ENCODE measurements around the gene GPR12. TPM values are rescaled to one million over a fixed set of nuclear protein-coding genes. Genes with fewer than 3 reads are reported as not detected.
A peak's percentile ranks its signal among the peaks of the same experiment; 100 is the strongest.

Gene GPR12, protein sequence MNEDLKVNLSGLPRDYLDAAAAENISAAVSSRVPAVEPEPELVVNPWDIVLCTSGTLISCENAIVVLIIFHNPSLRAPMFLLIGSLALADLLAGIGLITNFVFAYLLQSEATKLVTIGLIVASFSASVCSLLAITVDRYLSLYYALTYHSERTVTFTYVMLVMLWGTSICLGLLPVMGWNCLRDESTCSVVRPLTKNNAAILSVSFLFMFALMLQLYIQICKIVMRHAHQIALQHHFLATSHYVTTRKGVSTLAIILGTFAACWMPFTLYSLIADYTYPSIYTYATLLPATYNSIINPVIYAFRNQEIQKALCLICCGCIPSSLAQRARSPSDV
- total RNA-seq (not detected), polyA plus RNA-seq (not detected), total RNA-seq (not detected)

DNA sequence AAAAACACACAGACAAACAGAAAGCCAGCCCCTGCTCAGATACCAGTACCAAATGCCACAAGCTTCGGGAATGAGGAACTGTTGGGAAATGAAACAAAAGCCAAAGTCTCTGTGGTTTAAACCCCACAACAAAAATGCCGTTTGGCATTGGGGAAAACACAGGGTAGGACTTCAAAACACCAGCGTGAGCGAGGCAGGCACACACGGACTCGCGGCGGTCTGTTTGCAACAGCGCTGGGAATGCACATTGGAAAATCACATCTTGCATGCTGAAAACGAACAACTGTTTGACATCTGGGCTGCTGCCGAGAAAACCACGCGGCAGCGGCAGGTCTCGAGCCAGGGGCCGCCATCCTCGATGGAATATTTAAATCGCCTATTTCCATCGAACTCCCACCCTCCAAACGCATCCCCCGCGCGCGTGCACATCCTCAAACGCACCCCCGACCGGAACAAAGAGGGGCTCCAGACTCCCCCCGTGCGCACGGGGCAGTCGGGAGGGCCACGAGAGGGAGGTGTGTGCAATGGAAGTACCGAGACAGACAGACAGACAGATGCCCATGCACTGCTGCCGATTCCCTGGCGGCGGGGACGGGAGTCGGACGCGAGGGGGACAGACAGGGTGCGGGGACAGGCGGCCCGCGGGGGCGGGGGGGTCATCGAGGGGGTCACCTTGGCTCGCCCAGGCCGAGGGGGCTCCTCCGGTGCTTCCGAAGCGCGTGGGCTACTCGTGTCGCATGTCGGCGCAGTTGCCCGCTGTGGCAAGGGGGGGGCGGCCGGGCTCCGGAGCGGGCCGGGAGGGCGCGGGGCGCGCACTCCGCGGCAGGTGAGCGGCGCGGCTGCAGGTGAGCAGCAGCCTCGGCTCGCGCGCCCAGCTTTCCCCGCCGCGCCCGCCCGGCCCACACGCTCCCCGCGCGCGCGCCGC, at the start of gene GPR12:
Gene GPR12, minus strand, starts transcription at position 880 of the 925 bp plus-strand sequence. CDS start 959 bp downstream, outside the sequence.
- CTCF ChIA-PET, result interaction anchor here (0.7 kb wide), 1 partner anchor 577 kb away, joined by 3 read pairs; no protein-coding TSS in a partner anchor
- Mint-ChIP-seq H3K4me1 (peaks cover 0 to 28% (median 14%) of the 10 kb centered on the region in 7 donors), H3K9me3 (peaks cover 0 to 3% (median 0%) of the 10 kb centered on the region in 11 donors), H3K36me3 (peaks cover 0 to 14% (median 0%) of the 10 kb centered on the region in 5 donors), H3K27me3 (peaks cover 58 to 80% (median 68%) of the 10 kb centered on the region in 5 donors), H3K4me3 (peak within 1 kb of the TSS; percentile 14 to 86 (median 71)), H3K27ac (no peak within 1 kb of the TSS)
- H3K9me3 ChIP-seq (ENCODE audit: control insufficient read depth in 2 of 3, low read length in 3 of 3), result no peaks in the 10 kb centered on the region
- no peak within 1 kb of the TSS for H3K4me3 ChIP-seq (ENCODE audit: low read length)
- no peaks in the 10 kb centered on the region for H3K36me3 ChIP-seq (ENCODE audit: control insufficient read depth in 2 of 3, insufficient read depth in 3 of 3, low read length in 3 of 3)
- intact Hi-C loops (cut with micrococcal nuclease), result no loop called here
- H3K4me1 ChIP-seq (ENCODE audit: control insufficient read depth in 2 of 2, insufficient read depth in 2 of 2, low read length in 2 of 2), result no peaks in the 10 kb centered on the region
- POLR2A ChIA-PET, result no interaction called here
- DNase-seq, result no peak
- ATAC-seq, result peak; percentile 3
- no peak within 1 kb of the TSS for H3K27ac ChIP-seq (ENCODE audit: low read depth, low read length)
- H3K27me3 ChIP-seq (ENCODE audit: control insufficient read depth in 2 of 2, insufficient read depth in 2 of 2, low read length in 2 of 2), result peaks cover 4% of the 10 kb centered on the region in 2 donors

DNA sequence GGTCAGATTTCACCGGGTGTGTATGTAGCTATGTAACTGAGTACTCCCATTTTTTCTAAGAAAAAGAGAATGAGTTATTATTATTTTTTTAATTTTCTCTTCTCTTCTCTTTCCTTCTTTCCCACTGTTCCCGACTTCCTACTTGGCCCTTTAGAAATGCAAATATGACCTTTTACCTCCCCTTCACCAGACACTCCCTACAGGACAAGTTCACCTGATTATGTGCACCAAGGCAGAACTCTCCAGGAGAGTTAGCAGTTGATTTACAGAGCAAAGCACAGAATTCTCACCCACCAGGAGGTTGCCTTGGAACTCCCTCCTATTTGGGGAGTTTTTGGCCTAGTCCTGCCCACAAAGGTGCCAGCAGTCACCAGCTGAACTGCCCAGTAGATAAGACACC, 49.5 kb upstream of the GPR12 start:
- intact Hi-C loops (cut with micrococcal nuclease), result no loop called here
- Histone ChIP-seq H3K4me1 (ENCODE audit: control insufficient read depth in 2 of 2, insufficient read depth in 2 of 2, low read length in 2 of 2) (no peaks in the 10 kb centered on the region), H3K27me3 (ENCODE audit: control insufficient read depth in 2 of 2, insufficient read depth in 2 of 2, low read length in 2 of 2) (no peaks in the 10 kb centered on the region), H3K27ac (ENCODE audit: low read depth, low read length) (no peak overlapping the region), H3K36me3 (ENCODE audit: control insufficient read depth in 2 of 3, insufficient read depth in 3 of 3, low read length in 3 of 3) (no peaks in the 10 kb centered on the region), H3K4me3 (ENCODE audit: low read length) (no peak overlapping the region), H3K9me3 (ENCODE audit: control insufficient read depth in 2 of 3, low read length in 3 of 3) (no peaks in the 10 kb centered on the region)
- DNase-seq (no peak), ATAC-seq (no peak)
- Mint-ChIP-seq H3K9me3 (peaks cover 0 to 19% (median 4%) of the 10 kb centered on the region in 11 donors), H3K4me3 (no peak overlapping the region), H3K36me3 (peaks cover 0 to 7% (median 0%) of the 10 kb centered on the region in 5 donors), H3K27me3 (peaks cover 21 to 43% (median 36%) of the 10 kb centered on the region in 5 donors), H3K27ac (no peak overlapping the region), H3K4me1 (no peaks in the 10 kb centered on the region)
- ChIA-PET POLR2A (no interaction called here), CTCF (no interaction called here)

DNA sequence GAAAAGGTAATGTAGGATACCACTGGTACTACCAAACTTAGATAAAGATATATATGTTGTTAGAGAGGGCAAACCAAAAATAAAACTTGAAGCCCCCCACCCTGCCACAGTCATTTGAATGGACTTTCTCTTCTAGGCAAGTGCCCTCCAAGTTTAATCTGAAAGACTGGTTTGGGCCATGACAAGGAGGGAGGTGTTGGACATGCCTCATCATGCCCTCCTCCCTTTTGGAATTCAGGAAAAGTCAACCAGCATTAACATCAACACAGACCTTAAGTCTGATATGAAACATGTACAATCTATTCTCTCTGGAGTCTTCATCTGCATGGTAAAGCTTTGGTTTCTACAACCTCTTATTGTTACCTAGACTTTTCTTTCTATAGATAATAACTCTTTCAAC, 46.3 kb upstream of the GPR12 start:
- H3K9me3 ChIP-seq (ENCODE audit: control insufficient read depth in 2 of 3, low read length in 3 of 3), result peaks cover 0 to 4% (median 0%) of the 10 kb centered on the region in 3 experiments
- POLR2A ChIA-PET, result no interaction called here
- Mint-ChIP-seq H3K27ac (no peak overlapping the region), H3K4me1 (no peaks in the 10 kb centered on the region), H3K36me3 (peaks cover 0 to 10% (median 0%) of the 10 kb centered on the region in 5 donors), H3K9me3 (peaks cover 0 to 33% (median 11%) of the 10 kb centered on the region in 11 donors), H3K27me3 (peaks cover 16 to 60% (median 44%) of the 10 kb centered on the region in 5 donors), H3K4me3 (no peak overlapping the region)
- no peaks in the 10 kb centered on the region for H3K27me3 ChIP-seq (ENCODE audit: control insufficient read depth in 2 of 2, insufficient read depth in 2 of 2, low read length in 2 of 2)
- H3K4me1 ChIP-seq (ENCODE audit: control insufficient read depth in 2 of 2, insufficient read depth in 2 of 2, low read length in 2 of 2), result no peaks in the 10 kb centered on the region
- no peaks in the 10 kb centered on the region for H3K36me3 ChIP-seq (ENCODE audit: control insufficient read depth in 2 of 3, insufficient read depth in 3 of 3, low read length in 3 of 3)
- ATAC-seq (no peak), DNase-seq (no peak)
- no peak overlapping the region for H3K4me3 ChIP-seq (ENCODE audit: low read length)
- intact Hi-C loops (cut with micrococcal nuclease), result no loop called here
- CTCF ChIA-PET, result no interaction called here
- no peak overlapping the region for H3K27ac ChIP-seq (ENCODE audit: low read depth, low read length)

DNA sequence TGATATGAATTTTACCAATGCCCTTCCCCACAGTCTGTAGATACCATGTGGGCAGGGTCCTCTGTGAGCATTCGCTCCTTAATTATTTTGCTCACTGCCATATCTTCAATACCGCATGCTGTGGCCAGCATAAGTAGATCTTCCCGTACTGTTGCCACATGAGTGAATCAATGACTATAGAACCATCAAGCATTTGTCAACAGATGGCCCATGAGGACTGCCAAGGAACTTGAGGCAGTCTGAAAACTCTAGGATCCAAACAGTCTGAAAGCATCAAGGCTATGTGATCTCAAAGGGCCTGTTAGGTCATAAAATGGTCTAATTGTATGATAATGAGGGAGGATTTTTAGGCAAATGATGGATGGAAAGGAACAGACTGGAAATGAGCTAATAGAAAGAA, 27.4 kb upstream of the GPR12 start:
- H3K9me3 ChIP-seq (ENCODE audit: control insufficient read depth in 2 of 3, low read length in 3 of 3), result no peaks in the 10 kb centered on the region
- no peaks in the 10 kb centered on the region for H3K36me3 Mint-ChIP-seq
- CTCF ChIA-PET, result no interaction called here
- DNase-seq, result no peak
- H3K36me3 ChIP-seq (ENCODE audit: control insufficient read depth in 2 of 3, insufficient read depth in 3 of 3, low read length in 3 of 3), result no peaks in the 10 kb centered on the region
- no peak overlapping the region for H3K4me3 Mint-ChIP-seq
- no peak overlapping the region for H3K27ac ChIP-seq (ENCODE audit: low read depth, low read length)
- POLR2A ChIA-PET, result no interaction called here
- no peak for ATAC-seq
- peaks cover 0 to 1% (median 0%) of the 10 kb centered on the region in 11 donors for H3K9me3 Mint-ChIP-seq
- no peaks in the 10 kb centered on the region for H3K27me3 ChIP-seq (ENCODE audit: control insufficient read depth in 2 of 2, insufficient read depth in 2 of 2, low read length in 2 of 2)
- intact Hi-C loops (cut with micrococcal nuclease), result loop anchor here in 1 of 2 donors (2.0 to 10.0 kb wide), 2 partner anchors 81 to 603 kb away; no protein-coding TSS in a partner anchor
- H3K27ac Mint-ChIP-seq, result peak overlapping the region in 2 of 9 donors; percentile 15 to 28
- peaks cover 9 to 16% of the 10 kb centered on the region in 2 donors for H3K4me1 ChIP-seq (ENCODE audit: control insufficient read depth in 2 of 2, insufficient read depth in 2 of 2, low read length in 2 of 2)
- H3K4me3 ChIP-seq (ENCODE audit: low read length), result no peak overlapping the region
- H3K4me1 Mint-ChIP-seq, result peaks cover 4 to 34% (median 23%) of the 10 kb centered on the region in 7 donors
- H3K27me3 Mint-ChIP-seq, result peaks cover 6 to 17% (median 10%) of the 10 kb centered on the region in 5 donors

DNA sequence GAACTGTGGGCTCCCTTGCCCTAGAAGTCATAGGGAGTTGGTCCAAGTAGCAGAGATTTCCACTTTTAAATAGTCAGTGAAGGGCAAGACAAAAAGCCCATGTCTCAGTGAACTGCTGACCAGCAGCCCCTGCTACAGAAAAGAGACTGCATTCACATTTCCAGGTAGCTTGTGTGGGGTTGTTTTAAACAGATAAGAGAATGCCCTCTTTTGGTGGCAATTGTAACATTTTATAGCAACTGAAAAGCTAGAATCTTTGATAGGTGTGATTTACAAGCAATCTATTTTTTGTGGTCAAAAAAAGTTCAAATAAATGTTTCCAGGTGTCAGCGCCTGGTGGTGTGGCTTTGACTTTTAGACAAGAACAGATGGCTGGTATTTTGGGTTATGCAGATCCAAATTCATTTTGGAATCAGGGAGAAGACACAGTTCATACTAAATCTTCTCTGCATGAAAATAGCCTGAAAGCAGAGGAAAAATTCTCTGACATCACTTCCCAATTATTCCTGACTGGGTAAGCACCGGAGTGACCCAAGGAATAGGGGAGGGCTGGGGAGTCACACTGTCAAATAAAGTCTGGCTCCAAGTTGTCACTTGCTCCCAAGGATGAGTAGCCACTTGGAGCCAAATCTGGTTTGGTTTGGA, 26.2 kb upstream of the GPR12 start:
- ATAC-seq (no peak), DNase-seq (no peak)
- Histone ChIP-seq H3K9me3 (ENCODE audit: control insufficient read depth in 2 of 3, low read length in 3 of 3) (no peaks in the 10 kb centered on the region), H3K27me3 (ENCODE audit: control insufficient read depth in 2 of 2, insufficient read depth in 2 of 2, low read length in 2 of 2) (no peaks in the 10 kb centered on the region), H3K4me3 (ENCODE audit: low read length) (no peak overlapping the region), H3K36me3 (ENCODE audit: control insufficient read depth in 2 of 3, insufficient read depth in 3 of 3, low read length in 3 of 3) (no peaks in the 10 kb centered on the region), H3K27ac (ENCODE audit: low read depth, low read length) (no peak overlapping the region), H3K4me1 (ENCODE audit: control insufficient read depth in 2 of 2, insufficient read depth in 2 of 2, low read length in 2 of 2) (peaks cover 9 to 16% of the 10 kb centered on the region in 2 donors)
- H3K36me3 Mint-ChIP-seq, result no peaks in the 10 kb centered on the region
- POLR2A ChIA-PET, result no interaction called here
- peaks cover 0 to 17% (median 8%) of the 10 kb centered on the region in 5 donors for H3K27me3 Mint-ChIP-seq
- intact Hi-C loops (cut with micrococcal nuclease), result loop anchor here in 1 of 2 donors (2.0 to 10.0 kb wide), 2 partner anchors 80 to 602 kb away; no protein-coding TSS in a partner anchor
- H3K4me3 Mint-ChIP-seq, result peak overlapping the region in 6 of 10 donors; percentile 30 to 91 (median 88)
- peaks cover 0 to 7% (median 0%) of the 10 kb centered on the region in 11 donors for H3K9me3 Mint-ChIP-seq
- H3K4me1 Mint-ChIP-seq, result peaks cover 4 to 34% (median 23%) of the 10 kb centered on the region in 7 donors
- CTCF ChIA-PET, result no interaction called here
- H3K27ac Mint-ChIP-seq, result peak overlapping the region in 5 of 9 donors; percentile 23 to 83 (median 63)
